Cardiac fibroblast (primary cell): ENCODE data around the gene TDRD15.

Source experiments
- DNase-seq, 2 donors: peaks; one replicate each; pipeline versions ENCODE4 v3.0.0 to v3.0.0-alpha.2; 2010; ENCODE audit warnings: low read depth in 2 of 2
- H3K4me3 ChIP-seq, 2 donors: replicated peaks in 1 of 2; 1 replicate in 1 of 2; 2 replicates in 1 of 2; pipeline ENCODE4 v1.5.1; 2011; ENCODE audit warnings: low read depth in 2 of 2, low read length in 2 of 2, mild to moderate bottlenecking in 2 of 2, moderate library complexity in 1 of 2
- TF ChIP-seq, protein P1 (sequence below): IDR thresholded peaks from one replicate; pipeline ENCODE4 v1.5.1; 2011; ENCODE audit warnings: low read depth, mild to moderate bottlenecking, low read length, inconsistent platforms

TDRD15 gene

DNA sequence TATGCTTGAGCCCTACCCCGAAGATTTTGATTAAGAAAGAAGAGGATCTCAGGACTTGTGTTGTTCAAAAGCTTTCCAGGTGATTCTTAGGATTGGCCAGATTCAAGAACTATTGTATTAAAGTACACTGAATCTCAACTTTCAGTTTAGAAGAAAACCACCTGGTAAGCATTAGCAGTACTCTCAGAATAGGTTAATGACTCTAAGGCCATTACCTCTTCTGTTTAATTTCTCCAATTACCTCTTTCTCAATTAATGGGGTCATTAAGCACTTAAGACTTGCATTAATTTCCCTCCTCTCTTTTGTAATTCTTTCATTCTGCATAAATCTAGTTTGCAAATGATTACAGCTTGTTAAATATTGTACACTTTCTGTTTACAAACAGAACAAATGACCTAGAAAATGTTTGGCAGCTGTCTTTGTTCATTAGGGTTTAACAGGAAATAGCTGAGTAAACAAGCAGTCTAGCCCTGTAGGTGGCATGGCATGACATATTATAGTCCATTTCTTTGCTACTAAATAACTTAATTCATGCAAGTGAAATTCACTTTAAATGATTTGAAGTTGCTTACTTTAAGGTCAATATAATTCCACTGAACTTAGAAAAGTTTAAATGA is 20.4 kb upstream of the TDRD15 start:
- H3K4me3 ChIP-seq = no peak overlapping the region
- TF ChIP-seq, protein P1, sequence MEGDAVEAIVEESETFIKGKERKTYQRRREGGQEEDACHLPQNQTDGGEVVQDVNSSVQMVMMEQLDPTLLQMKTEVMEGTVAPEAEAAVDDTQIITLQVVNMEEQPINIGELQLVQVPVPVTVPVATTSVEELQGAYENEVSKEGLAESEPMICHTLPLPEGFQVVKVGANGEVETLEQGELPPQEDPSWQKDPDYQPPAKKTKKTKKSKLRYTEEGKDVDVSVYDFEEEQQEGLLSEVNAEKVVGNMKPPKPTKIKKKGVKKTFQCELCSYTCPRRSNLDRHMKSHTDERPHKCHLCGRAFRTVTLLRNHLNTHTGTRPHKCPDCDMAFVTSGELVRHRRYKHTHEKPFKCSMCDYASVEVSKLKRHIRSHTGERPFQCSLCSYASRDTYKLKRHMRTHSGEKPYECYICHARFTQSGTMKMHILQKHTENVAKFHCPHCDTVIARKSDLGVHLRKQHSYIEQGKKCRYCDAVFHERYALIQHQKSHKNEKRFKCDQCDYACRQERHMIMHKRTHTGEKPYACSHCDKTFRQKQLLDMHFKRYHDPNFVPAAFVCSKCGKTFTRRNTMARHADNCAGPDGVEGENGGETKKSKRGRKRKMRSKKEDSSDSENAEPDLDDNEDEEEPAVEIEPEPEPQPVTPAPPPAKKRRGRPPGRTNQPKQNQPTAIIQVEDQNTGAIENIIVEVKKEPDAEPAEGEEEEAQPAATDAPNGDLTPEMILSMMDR = no peak
- DNase-seq = no peak

GRCh38 chr2:21104030-21104660 is 19.6 kb upstream of the TDRD15 start:
- no peak overlapping the region for H3K4me3 ChIP-seq
- TF ChIP-seq, protein P1 = no peak
- no peak for DNase-seq

- TF ChIP-seq, protein P1 = no peak
- no peak for DNase-seq
These were observed 12.8 kb upstream of the TDRD15 start for GRCh38 chr2:21111012-21111411.

GRCh38 chr2:21117688-21118087 is 6.1 kb upstream of the TDRD15 start:
- no peak for DNase-seq
- TF ChIP-seq, protein P1 = no peak
- no peak overlapping the region for H3K4me3 ChIP-seq

More at GRCh38 chr2:21111012-21111411, 12.8 kb upstream of the TDRD15 start:
- H3K4me3 ChIP-seq = no peak overlapping the region

GRCh38 chr2:21118302-21118920 is 5.4 kb upstream of the TDRD15 start:
- DNase-seq = peak; percentile 25 to 27
- no peak overlapping the region for H3K4me3 ChIP-seq
- TF ChIP-seq, protein P1 = peak; percentile 9

DNA sequence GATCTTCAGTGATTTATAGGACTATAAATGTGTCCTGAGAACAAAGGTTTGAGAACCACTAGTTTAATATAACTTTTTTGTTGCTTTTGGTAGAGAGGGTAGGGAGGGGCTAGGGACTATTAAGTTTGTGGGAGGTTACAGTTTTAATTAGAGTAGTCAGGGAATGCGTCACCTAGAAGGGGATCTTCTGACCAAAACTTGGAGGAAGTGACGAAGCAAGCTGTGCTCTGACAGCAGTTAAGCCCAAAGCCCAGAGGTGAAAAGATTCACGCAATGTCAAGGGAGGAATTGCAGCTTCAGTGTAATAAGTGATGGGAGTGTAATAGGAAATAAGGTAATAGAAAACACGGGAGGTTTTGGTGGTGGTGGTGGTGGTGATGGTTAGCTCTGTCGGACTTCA is 8.1 kb downstream of the TDRD15 start:
- TF ChIP-seq, protein P1 = no peak
- no peak overlapping the region for H3K4me3 ChIP-seq
- no peak for DNase-seq
